Adipose tissue (tissue), 3 donors: Measurements from ENCODE around the gene ATP9A. TPM values are rescaled to one million over a fixed set of nuclear protein-coding genes. Genes with fewer than 3 reads are reported as not detected.

ENCODE experiments used
- H3K27ac ChIP-seq: one replicate; pipeline ENCODE4 v1.5.1; 2013; ENCODE audit warnings: low read depth, low read length
- WGBS, 3 donors: extraction: QIAGEN DNeasy Blood & Tissue Kit; methylation state at CpG; one replicate each; pipeline ENCODE4 v1.1.7; 2013; 5-methylcytosine and 5-hydroxymethylcytosine counted together
- polyA plus RNA-seq, 3 donors: library from polyadenylated mRNA; stranded (reverse); fragments of 200-250 nt; gene quantifications; one replicate each; pipeline ENCODE4 v1.2.3, GENCODE V29; 2013
- donor health status: healthy with polysubstance abuse.
- donor health status: Bipolar disorder and iron deficiency.
- donor health status: healthy.

ATP9A gene
- polyA plus RNA-seq, 3 donors = 10.1 to 38.0 (median 10.4) TPM

- no peak overlapping the region for H3K27ac ChIP-seq
- 86 to 98% (median 97%) methylated on average over 14 of the region's 14 CpGs for WGBS, 3 donors
Observed at GRCh38 chr20:51604851-51605250, 163.3 kb downstream of the ATP9A start.

GRCh38 chr20:51602131-51602530 is 166.1 kb downstream of the ATP9A start:
- 81 to 89% (median 83%) methylated on average over 5 of the region's 5 CpGs for WGBS, 3 donors
- H3K27ac ChIP-seq = no peak overlapping the region

GRCh38 chr20:51600950-51601349 is 167.2 kb downstream of the ATP9A start:
- WGBS, 3 donors = 89 to 91% (median 89%) methylated on average over 14 of the region's 14 CpGs
- no peak overlapping the region for H3K27ac ChIP-seq

- no peak overlapping the region for H3K27ac ChIP-seq
- WGBS, 3 donors = 67 to 77% (median 75%) methylated on average over 7 of the region's 7 CpGs
Observed at GRCh38 chr20:51600016-51600420, 168.2 kb downstream of the ATP9A start.

GRCh38 chr20:51598556-51598955 is 169.6 kb downstream of the ATP9A start:
- WGBS, 3 donors = 89 to 94% (median 92%) methylated on average over 15 of the region's 15 CpGs
- H3K27ac ChIP-seq = no peak overlapping the region

- H3K27ac ChIP-seq = no peak overlapping the region
- WGBS, 3 donors = 84 to 85% (median 85%) methylated on average over 7 of the region's 7 CpGs
Observed at GRCh38 chr20:51597389-51598231, 170.6 kb downstream of the ATP9A start.

GRCh38 chr20:51596668-51597388 is 171.4 kb downstream of the ATP9A start:
- H3K27ac ChIP-seq = no peak overlapping the region
- WGBS, 3 donors = 90 to 92% (median 91%) methylated on average over 14 of the region's 14 CpGs

GRCh38 chr20:51595744-51596143 is 172.4 kb downstream of the ATP9A start:
- WGBS, 3 donors = 54 to 76% (median 72%) methylated on average over 8 of the region's 8 CpGs
- no peak overlapping the region for H3K27ac ChIP-seq

- 5 to 15% (median 9%) methylated on average over 13 of the region's 13 CpGs for WGBS, 3 donors
- H3K27ac ChIP-seq = no peak overlapping the region
Observed at GRCh38 chr20:51595058-51595532, 173.1 kb downstream of the ATP9A start.

- 44 to 71% (median 44%) methylated on average over 12 of the region's 12 CpGs for WGBS, 3 donors
- no peak overlapping the region for H3K27ac ChIP-seq
Observed at GRCh38 chr20:51594236-51595057, 173.7 kb downstream of the ATP9A start.

- 89 to 97% (median 95%) methylated on average over 2 of the region's 2 CpGs for WGBS, 3 donors
- no peak overlapping the region for H3K27ac ChIP-seq
Observed at GRCh38 chr20:51593584-51593983, 174.6 kb downstream of the ATP9A start.

GRCh38 chr20:51592564-51592963 is 175.6 kb downstream of the ATP9A start:
- H3K27ac ChIP-seq = no peak overlapping the region
- 94 to 96% (median 95%) methylated on average over 8 of the region's 8 CpGs for WGBS, 3 donors

GRCh38 chr20:51591871-51592270 is 176.3 kb downstream of the ATP9A start:
- 87 to 93% (median 92%) methylated on average over 10 of the region's 10 CpGs for WGBS, 3 donors

GRCh38 chr20:51588762-51589161 is 179.4 kb downstream of the ATP9A start:
- 66 to 70% (median 66%) methylated on average over 3 of the region's 3 CpGs for WGBS, 3 donors
- H3K27ac ChIP-seq = no peak overlapping the region

More at GRCh38 chr20:51591871-51592270, 176.3 kb downstream of the ATP9A start:
- no peak overlapping the region for H3K27ac ChIP-seq

- no peak overlapping the region for H3K27ac ChIP-seq
- 95 to 96% (median 95%) methylated on average over 4 of the region's 4 CpGs for WGBS, 3 donors
Observed at GRCh38 chr20:51587145-51587544, 181.0 kb downstream of the ATP9A start.

- H3K27ac ChIP-seq = no peak overlapping the region
- WGBS, 3 donors = 59 to 87% (median 71%) methylated on average over 4 of the region's 4 CpGs
Observed at GRCh38 chr20:51586005-51586440, 182.2 kb downstream of the ATP9A start.

- 78 to 88% (median 82%) methylated on average over 4 of the region's 4 CpGs for WGBS, 3 donors
- H3K27ac ChIP-seq = no peak overlapping the region
Observed at GRCh38 chr20:51585148-51585547, 183.0 kb downstream of the ATP9A start.

GRCh38 chr20:51584737-51585136 is 183.5 kb downstream of the ATP9A start:
- 81 to 91% (median 82%) methylated on average over 4 of the region's 4 CpGs for WGBS, 3 donors
- no peak overlapping the region for H3K27ac ChIP-seq
